Testis (tissue), 3 donors: Measurements from ENCODE around the gene MLC1. TPM values are rescaled to one million over a fixed set of nuclear protein-coding genes. Genes with fewer than 3 reads are reported as not detected.

Source experiments
- DNase-seq: peaks from one replicate; pipeline ENCODE4 v3.0.0-alpha.2; 2019
- H3K27ac ChIP-seq, 2 donors: fragments of 200-600 bp; sonication (generic); one replicate each; pipeline ENCODE4 v1.5.1; 2019
- H3K27me3 ChIP-seq: fragments of 200-600 bp; sonication (generic); one replicate; pipeline ENCODE4 v1.5.1; 2019
- H3K36me3 ChIP-seq: fragments of 200-600 bp; sonication (generic); one replicate; pipeline ENCODE4 v1.5.1; 2017; ENCODE audit warnings: low read depth; ENCODE audit errors: missing control alignments
- H3K4me1 ChIP-seq: fragments of 200-600 bp; sonication (generic); one replicate; pipeline ENCODE4 v1.5.1; 2019
- H3K4me3 ChIP-seq, 2 donors: fragments of 200-600 bp; sonication (generic); one replicate each; pipeline ENCODE4 v1.5.1; 2017 to 2019
- H3K9me3 ChIP-seq: fragments of 200-600 bp; sonication (generic); one replicate; pipeline ENCODE4 v1.5.1; 2017
- POLR2A ChIP-seq: fragments of 450-650 bp; IDR thresholded peaks from one replicate; pipeline ENCODE4 v1.6.1; 2017; ENCODE audit warnings: antibody characterized with exemption, mild to moderate bottlenecking, moderate library complexity
- WGBS, 2 donors: methylation state at CpG; one replicate each; pipeline ENCODE4 v1.1.5; 2018; 5-methylcytosine and 5-hydroxymethylcytosine counted together
- intact Hi-C: fragments of 100-400 bp; cut with DNase I; formaldehyde crosslinking; loops from one replicate; pipeline ENCODE4 v1.15.1; 2023; ENCODE audit warnings: low total_unique reads
- polyA plus RNA-seq: library from polyadenylated mRNA; stranded (reverse); fragments of 350-450 nt; fragmentation: Illumina TruSeq; extraction: RNeasy Lipid Tissue Mini Kit (QIAGEN cat#74804); gene quantifications from one replicate; pipeline ENCODE4 v1.2.3, GENCODE V29; 2014; ENCODE audit warnings: low read depth, low replicate concordance; ENCODE audit not compliant: insufficient read depth
- total RNA-seq, 2 donors: library from RNA; depleted of rRNA; stranded (reverse); fragments of >200 nt; gene quantifications; one replicate each; pipeline ENCODE4 v1.2.3, GENCODE V29; 2016
- TF ChIP-seq, protein P1 (sequence below), 3 experiments: fragments of 450-650 bp in 2 of 3; fragments of 200-600 bp in 1 of 3; sonication (generic) in 1 of 3; IDR thresholded peaks; one replicate each; pipeline ENCODE4 v1.5.1; 2016 to 2019; ENCODE audit warnings: antibody characterized with exemption in 3 of 3, mild to moderate bottlenecking in 2 of 3, moderate library complexity in 1 of 3

The MLC1 gene
- total and polyA plus RNA-seq, 3 donors from 2014 or later: 1.3 to 1.5 (median 1.3) TPM

DNA sequence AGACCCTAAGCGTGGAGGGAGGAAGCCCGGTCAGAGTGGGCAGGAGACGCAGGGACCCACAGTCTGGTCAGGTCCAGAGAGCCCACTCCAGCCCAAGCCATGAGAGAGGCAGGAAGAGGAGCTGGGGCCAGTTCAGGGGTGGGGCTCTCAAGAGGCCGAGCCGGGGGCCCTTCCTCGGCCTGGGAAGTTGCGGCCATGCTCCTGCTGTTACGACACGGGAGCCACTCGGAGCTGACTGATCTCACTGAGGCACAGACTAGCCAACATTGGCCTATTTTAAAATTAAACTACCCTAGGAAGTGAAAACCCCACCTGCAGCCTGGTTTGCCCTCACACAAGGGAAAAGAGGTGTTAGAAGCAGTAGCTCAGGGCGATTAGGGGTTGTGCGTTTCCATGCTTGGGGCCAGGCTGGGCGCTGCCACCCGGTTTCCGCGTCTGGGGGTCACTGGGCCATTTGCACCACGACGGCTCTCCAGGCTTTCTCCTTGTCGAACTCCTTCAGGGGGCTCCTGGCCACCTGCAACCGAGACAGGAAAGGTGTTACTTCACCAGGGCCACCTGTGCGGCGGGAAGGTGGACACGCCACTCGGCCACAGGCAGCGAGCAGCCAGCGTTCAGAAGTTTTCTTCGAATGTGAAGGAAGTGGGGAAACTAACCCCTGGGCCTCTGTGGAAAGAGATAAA, 23.9 kb downstream of the MLC1 start:
- no peak for DNase-seq
- intact Hi-C loops: no loop called here
- no peak for TF ChIP-seq POLR2A
- TF ChIP-seq, protein P1, sequence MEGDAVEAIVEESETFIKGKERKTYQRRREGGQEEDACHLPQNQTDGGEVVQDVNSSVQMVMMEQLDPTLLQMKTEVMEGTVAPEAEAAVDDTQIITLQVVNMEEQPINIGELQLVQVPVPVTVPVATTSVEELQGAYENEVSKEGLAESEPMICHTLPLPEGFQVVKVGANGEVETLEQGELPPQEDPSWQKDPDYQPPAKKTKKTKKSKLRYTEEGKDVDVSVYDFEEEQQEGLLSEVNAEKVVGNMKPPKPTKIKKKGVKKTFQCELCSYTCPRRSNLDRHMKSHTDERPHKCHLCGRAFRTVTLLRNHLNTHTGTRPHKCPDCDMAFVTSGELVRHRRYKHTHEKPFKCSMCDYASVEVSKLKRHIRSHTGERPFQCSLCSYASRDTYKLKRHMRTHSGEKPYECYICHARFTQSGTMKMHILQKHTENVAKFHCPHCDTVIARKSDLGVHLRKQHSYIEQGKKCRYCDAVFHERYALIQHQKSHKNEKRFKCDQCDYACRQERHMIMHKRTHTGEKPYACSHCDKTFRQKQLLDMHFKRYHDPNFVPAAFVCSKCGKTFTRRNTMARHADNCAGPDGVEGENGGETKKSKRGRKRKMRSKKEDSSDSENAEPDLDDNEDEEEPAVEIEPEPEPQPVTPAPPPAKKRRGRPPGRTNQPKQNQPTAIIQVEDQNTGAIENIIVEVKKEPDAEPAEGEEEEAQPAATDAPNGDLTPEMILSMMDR (IDR thresholded peaks at IDR 0.05): no peak
- Histone ChIP-seq H3K4me3 (no peak overlapping the region), H3K36me3 (no peaks in the 10 kb centered on the region), H3K4me1 (no peaks in the 10 kb centered on the region), H3K27me3 (no peaks in the 10 kb centered on the region), H3K27ac (no peak overlapping the region), H3K9me3 (no peaks in the 10 kb centered on the region)
- WGBS, 2 donors: 83 to 92% methylated on average over 17 to 27 of the region's 27 CpGs

DNA sequence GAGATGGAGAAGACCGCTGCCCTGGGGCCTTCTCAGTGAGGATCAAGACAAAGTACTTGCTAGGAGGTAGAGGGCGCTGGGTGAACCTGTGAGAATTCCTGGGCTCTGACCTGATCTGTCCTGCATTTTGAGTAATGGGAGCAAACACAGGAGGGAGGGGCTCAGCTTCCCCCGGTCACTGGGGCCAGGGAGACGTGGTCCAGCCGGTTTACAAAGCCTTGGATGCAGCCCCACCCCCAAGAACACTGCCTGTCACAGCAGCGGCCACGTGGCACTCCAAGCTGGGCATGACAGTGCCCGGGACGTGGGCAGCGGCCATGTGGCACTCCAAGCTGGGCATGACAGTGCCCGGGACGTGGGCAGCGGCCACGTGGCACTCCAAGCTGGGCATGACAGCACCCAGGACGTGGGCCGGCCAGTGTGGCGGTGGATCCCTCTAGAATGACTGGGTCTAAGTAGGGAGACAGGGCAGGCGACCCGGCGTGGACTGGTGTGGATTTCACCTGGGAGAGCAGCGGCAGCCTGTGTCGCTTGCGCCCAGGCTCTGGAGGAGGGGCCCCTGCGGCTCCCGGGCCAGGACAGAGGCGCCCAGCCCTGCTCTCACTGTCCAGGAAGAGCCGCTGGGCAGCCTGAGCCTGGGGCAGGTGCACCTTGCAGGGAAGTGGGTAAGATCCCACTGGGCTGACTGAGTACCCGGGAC, 24.6 kb downstream of the MLC1 start:
- DNase-seq: no peak
- WGBS, 2 donors: 74 to 76% methylated on average over 12 to 28 of the region's 28 CpGs
- H3K27me3 ChIP-seq: no peaks in the 10 kb centered on the region

DNA sequence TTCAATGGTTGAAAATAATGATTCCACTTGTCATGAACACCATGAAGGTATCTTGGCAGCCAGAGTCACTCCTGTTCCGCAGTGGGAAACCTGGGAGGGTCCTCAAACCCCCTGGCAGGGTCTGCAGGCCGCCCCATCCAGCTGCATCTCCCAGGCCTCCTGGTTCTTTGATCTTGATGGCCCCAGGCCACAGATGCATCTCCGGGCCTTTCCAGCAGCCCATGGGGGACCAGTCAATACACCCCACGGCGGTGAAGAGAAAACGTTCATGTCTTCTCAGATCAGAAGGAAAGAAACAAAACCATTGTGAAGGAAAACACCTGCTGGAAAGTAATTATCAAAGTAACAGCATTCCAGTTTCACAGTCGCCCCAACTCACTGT, 25.4 kb downstream of the MLC1 start:
- no peak for TF ChIP-seq POLR2A
- TF ChIP-seq, protein P1 (IDR thresholded peaks at IDR 0.05): no peak
- Histone ChIP-seq H3K36me3 (no peaks in the 10 kb centered on the region), H3K27ac (no peak overlapping the region), H3K4me1 (no peaks in the 10 kb centered on the region), H3K9me3 (no peaks in the 10 kb centered on the region), H3K4me3 (no peak overlapping the region), H3K27me3 (no peaks in the 10 kb centered on the region)
- intact Hi-C loops: no loop called here
- 64 to 85% methylated on average over 5 to 7 of the region's 7 CpGs for WGBS, 2 donors
- DNase-seq: no peak

More for the DNA sequence above, 24.6 kb downstream of the MLC1 start:
- TF ChIP-seq, protein P1 (IDR thresholded peaks at IDR 0.05): no peak
- TF ChIP-seq POLR2A: no peak
- no peaks in the 10 kb centered on the region for H3K4me1 ChIP-seq
- H3K36me3 ChIP-seq: no peaks in the 10 kb centered on the region
- no peaks in the 10 kb centered on the region for H3K9me3 ChIP-seq
- no peak overlapping the region for H3K4me3 ChIP-seq
- intact Hi-C loops: no loop called here
- H3K27ac ChIP-seq: no peak overlapping the region

DNA sequence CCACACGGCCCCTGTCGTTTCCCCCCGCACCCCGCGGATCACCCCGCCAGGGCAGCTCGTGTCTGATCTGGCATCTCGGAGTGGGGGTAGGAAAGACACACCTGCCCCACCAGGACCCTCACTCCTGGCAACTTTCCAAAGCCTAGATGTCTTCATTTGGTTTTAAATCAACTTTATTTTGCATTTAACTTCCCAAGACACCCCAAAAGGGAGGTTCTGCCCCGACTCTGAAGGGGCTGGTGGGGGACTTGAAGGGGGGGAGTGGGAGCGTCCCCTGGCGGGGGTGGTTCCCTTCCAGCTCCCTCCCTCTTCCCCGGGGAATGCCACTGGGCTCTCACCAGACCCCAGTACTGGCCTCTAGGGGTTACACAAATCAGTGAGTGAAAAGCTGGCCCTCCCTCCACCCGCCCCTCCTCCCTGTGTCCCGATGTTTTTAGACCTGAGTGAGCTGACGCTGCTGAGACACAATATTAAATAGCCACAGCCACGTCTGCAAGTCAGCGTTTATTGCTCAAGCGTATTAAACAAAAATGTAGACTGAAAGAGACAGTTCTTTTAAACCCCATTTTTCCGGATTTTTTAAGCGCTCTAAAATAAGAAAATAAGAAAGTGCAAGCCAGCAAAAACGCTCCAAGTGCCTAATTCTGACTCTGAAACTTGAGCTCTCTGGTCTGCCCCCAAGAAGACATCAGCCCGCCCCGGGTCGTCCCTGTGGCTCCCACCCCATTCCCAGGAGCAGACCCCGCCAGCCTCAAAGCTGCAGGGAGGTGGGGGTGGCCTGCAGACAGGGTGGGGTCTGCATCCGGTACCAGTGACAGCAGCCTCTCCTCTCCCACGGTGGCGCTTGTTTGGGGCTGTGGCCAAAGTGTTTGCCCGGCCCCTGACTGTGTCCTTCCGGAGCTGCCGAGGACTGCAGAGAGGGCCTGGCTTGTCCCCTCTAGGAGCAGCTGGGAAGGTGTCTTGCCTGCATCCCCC, 26.0 kb downstream of the MLC1 start:
- Histone ChIP-seq H3K36me3 (no peaks in the 10 kb centered on the region), H3K9me3 (no peaks in the 10 kb centered on the region), H3K27ac (no peak overlapping the region), H3K27me3 (no peaks in the 10 kb centered on the region), H3K4me1 (no peaks in the 10 kb centered on the region), H3K4me3 (peak overlapping the region; percentile 38 to 39)
- DNase-seq: no peak
- intact Hi-C loops: no loop called here
- TF ChIP-seq, protein P1 (IDR thresholded peaks at IDR 0.05): no peak
- TF ChIP-seq POLR2A: no peak
- WGBS, 2 donors: 13 to 17% methylated on average over 26 to 29 of the region's 31 CpGs
